Measurements from ENCODE around the gene HOXA13.

DNA sequence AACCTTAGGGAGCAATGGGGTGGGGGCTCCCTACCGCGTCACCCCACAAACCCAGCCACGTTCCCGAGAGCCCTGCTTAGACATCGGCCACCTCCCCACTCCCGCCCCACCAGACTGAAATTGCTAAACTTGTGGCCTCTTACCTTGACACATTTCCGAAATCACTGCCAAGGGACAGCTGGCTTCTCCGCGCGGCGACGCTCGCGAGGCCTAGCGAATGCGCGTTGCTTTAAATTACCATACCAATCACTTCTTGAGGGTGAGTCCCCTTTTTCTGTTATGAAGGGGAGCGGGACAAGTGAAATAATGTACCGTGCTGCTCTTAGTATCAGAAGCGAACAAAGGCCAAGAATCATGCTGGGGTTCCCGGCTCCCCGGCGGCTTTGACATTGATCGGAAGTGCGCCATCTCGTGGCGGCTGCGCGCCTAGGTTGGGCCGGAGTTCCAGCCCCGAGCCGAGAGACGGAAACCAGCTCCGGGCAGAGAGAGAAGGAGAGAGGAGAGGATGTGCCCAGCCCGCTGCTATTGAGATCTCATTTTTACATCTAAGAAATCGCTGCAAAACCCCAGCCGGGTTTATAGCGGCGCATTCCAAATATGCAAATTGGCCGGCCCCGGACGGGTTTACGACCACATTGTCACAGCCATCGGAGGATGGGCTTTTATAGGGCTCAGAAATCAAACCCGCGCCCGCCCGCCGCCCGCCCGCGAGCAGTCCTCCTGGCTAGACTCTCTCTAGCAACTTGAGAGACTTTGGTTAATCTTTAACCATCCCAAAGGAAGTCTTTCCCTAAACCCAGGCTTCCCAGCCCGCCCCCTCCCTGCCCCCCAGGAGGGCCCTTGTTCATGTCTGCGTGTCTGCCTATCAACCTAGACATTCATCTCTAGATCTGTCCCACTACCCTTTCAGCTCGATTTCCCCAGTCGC lies 20.1 kb downstream of the HOXA13 start:
- TF ChIP-seq EZH2 (IDR thresholded peaks at IDR 0.05; ENCODE audit: low read length, unreplicated experiment) = no peak
- TF ChIP-seq, protein P1, sequence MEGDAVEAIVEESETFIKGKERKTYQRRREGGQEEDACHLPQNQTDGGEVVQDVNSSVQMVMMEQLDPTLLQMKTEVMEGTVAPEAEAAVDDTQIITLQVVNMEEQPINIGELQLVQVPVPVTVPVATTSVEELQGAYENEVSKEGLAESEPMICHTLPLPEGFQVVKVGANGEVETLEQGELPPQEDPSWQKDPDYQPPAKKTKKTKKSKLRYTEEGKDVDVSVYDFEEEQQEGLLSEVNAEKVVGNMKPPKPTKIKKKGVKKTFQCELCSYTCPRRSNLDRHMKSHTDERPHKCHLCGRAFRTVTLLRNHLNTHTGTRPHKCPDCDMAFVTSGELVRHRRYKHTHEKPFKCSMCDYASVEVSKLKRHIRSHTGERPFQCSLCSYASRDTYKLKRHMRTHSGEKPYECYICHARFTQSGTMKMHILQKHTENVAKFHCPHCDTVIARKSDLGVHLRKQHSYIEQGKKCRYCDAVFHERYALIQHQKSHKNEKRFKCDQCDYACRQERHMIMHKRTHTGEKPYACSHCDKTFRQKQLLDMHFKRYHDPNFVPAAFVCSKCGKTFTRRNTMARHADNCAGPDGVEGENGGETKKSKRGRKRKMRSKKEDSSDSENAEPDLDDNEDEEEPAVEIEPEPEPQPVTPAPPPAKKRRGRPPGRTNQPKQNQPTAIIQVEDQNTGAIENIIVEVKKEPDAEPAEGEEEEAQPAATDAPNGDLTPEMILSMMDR (conservative IDR thresholded peaks at IDR 0.05; ENCODE audit: low read depth, low read length) = peak; percentile 91
- no peak for TF ChIP-seq EZH2phosphoT487 (IDR thresholded peaks at IDR 0.05; ENCODE audit: borderline replicate concordance, low read length)

All from PC-3 (cell line).